Measurements from ENCODE around the gene OR6F1.

OR6F1 gene

GRCh38 chr1:247680171-247680570, 36.3 kb downstream of the OR6F1 start:
- Histone ChIP-seq H2BK12ac (ENCODE audit: low read length) (no peak overlapping the region), H2BK120ac (ENCODE audit: low read depth, low read length) (no peak overlapping the region), H3K18ac (ENCODE audit: low read length) (no peak overlapping the region), H3K4me1 (ENCODE audit: control insufficient read depth in 2 of 2, insufficient read depth in 1 of 2, low read depth in 1 of 2, low read length in 2 of 2) (no peaks in the 10 kb centered on the region), H3K4ac (ENCODE audit: low read length) (no peak overlapping the region), H3K23ac (ENCODE audit: low read depth, low read length, poor library complexity) (no peak overlapping the region), H3K14ac (ENCODE audit: low read length) (no peak overlapping the region), H3K9ac (ENCODE audit: low read depth, low read length, poor library complexity) (no peak overlapping the region), H2AFZ (ENCODE audit: low read length) (no peak overlapping the region), H2BK15ac (ENCODE audit: low read length) (no peak overlapping the region), H3K9me3 (replicated peaks in 1 of 2; ENCODE audit: control insufficient read depth in 2 of 2, insufficient read depth in 1 of 2, low read depth in 1 of 2, low read length in 2 of 2) (no peaks in the 10 kb centered on the region), H3K27me3 (ENCODE audit: control insufficient read depth in 3 of 3, insufficient read depth in 3 of 3, low read depth in 1 of 3, low read length in 3 of 3) (no peaks in the 10 kb centered on the region), H3K27ac (replicated peaks; ENCODE audit: low read length) (no peak overlapping the region), H2AK5ac (ENCODE audit: low read depth, low read length) (no peak overlapping the region), H3K79me1 (ENCODE audit: low read depth, low read length) (no peaks in the 10 kb centered on the region), H4K91ac (ENCODE audit: low read depth, low read length, poor library complexity) (no peak overlapping the region), H3K4me3 (ENCODE audit: low read length in 2 of 2) (no peak overlapping the region), H4K8ac (ENCODE audit: low read depth, low read length) (no peak overlapping the region), H2BK5ac (ENCODE audit: low read length) (no peak overlapping the region), H3K36me3 (replicated peaks in 1 of 2; ENCODE audit: control insufficient read depth in 2 of 2, insufficient read depth in 2 of 2, low read length in 2 of 2) (no peaks in the 10 kb centered on the region), H3K4me2 (ENCODE audit: insufficient read depth, low read length, poor library complexity, severe bottlenecking) (no peak overlapping the region)
- no CpG with 5 or more reads among the region's 4 CpGs for WGBS, 2 donors (ENCODE audit: extremely low coverage in 2 of 2, insufficient read length in 2 of 2, insufficient replicate concordance in 1 of 2)
- DNase-seq (ENCODE audit: low spot score): no peak

- H2BK5ac ChIP-seq (ENCODE audit: low read length): no peak within 1 kb of the TSS
- no peak within 1 kb of the TSS for H3K4me3 ChIP-seq (ENCODE audit: low read length in 2 of 2)
- H3K23ac ChIP-seq (ENCODE audit: low read depth, low read length, poor library complexity): no peak within 1 kb of the TSS
- no peaks in the 10 kb centered on the region for H3K27me3 ChIP-seq (ENCODE audit: control insufficient read depth in 3 of 3, insufficient read depth in 3 of 3, low read depth in 1 of 3, low read length in 3 of 3)
- no peak within 1 kb of the TSS for H3K4me2 ChIP-seq (ENCODE audit: insufficient read depth, low read length, poor library complexity, severe bottlenecking)
- H2AFZ ChIP-seq (ENCODE audit: low read length): no peak within 1 kb of the TSS
- no peak within 1 kb of the TSS for H3K9ac ChIP-seq (ENCODE audit: low read depth, low read length, poor library complexity)
- DNase-seq (ENCODE audit: low spot score): no peak
- no peaks in the 10 kb centered on the region for H3K79me1 ChIP-seq (ENCODE audit: low read depth, low read length)
- H4K91ac ChIP-seq (ENCODE audit: low read depth, low read length, poor library complexity): no peak within 1 kb of the TSS
- H2BK15ac ChIP-seq (ENCODE audit: low read length): no peak within 1 kb of the TSS
- H2BK12ac ChIP-seq (ENCODE audit: low read length): no peak within 1 kb of the TSS
- H3K36me3 ChIP-seq (replicated peaks in 1 of 2; ENCODE audit: control insufficient read depth in 2 of 2, insufficient read depth in 2 of 2, low read length in 2 of 2): no peaks in the 10 kb centered on the region
- no peaks in the 10 kb centered on the region for H3K9me3 ChIP-seq (replicated peaks in 1 of 2; ENCODE audit: control insufficient read depth in 2 of 2, insufficient read depth in 1 of 2, low read depth in 1 of 2, low read length in 2 of 2)
- no peak within 1 kb of the TSS for H4K8ac ChIP-seq (ENCODE audit: low read depth, low read length)
- no peaks in the 10 kb centered on the region for H3K4me1 ChIP-seq (ENCODE audit: control insufficient read depth in 2 of 2, insufficient read depth in 1 of 2, low read depth in 1 of 2, low read length in 2 of 2)
- H3K27ac ChIP-seq (replicated peaks; ENCODE audit: low read length): no peak within 1 kb of the TSS
- H2AK5ac ChIP-seq (ENCODE audit: low read depth, low read length): no peak within 1 kb of the TSS
- no peak within 1 kb of the TSS for H3K4ac ChIP-seq (ENCODE audit: low read length)
- no CpG with 5 or more reads among the region's 1 CpG for WGBS, 2 donors (ENCODE audit: extremely low coverage in 2 of 2, insufficient read length in 2 of 2, insufficient replicate concordance in 1 of 2)
- H3K14ac ChIP-seq (ENCODE audit: low read length): no peak within 1 kb of the TSS
- no peak within 1 kb of the TSS for H2BK120ac ChIP-seq (ENCODE audit: low read depth, low read length)
- H3K18ac ChIP-seq (ENCODE audit: low read length): no peak within 1 kb of the TSS
Observed at GRCh38 chr1:247679639-247680038, 36.8 kb downstream of the OR6F1 start, which contains the start of gene OR13G1. Gene OR13G1, minus strand, starts transcription at chr1:247679739. Its CDS starts 6,698 bp downstream, at chr1:247673041.

GRCh38 chr1:247669225-247669624, 47.2 kb downstream of the OR6F1 start:
- H3K4me3 ChIP-seq (ENCODE audit: low read length in 2 of 2): no peak overlapping the region
- no CpG with 5 or more reads among the region's 1 CpG for WGBS, 2 donors (ENCODE audit: extremely low coverage in 2 of 2, insufficient read length in 2 of 2, insufficient replicate concordance in 1 of 2)
- no peaks in the 10 kb centered on the region for H3K79me1 ChIP-seq (ENCODE audit: low read depth, low read length)
- no peak overlapping the region for H3K4me2 ChIP-seq (ENCODE audit: insufficient read depth, low read length, poor library complexity, severe bottlenecking)
- H2BK15ac ChIP-seq (ENCODE audit: low read length): no peak overlapping the region
- H2BK120ac ChIP-seq (ENCODE audit: low read depth, low read length): no peak overlapping the region
- no peak overlapping the region for H2AK5ac ChIP-seq (ENCODE audit: low read depth, low read length)
- H2AFZ ChIP-seq (ENCODE audit: low read length): no peak overlapping the region
- H3K27me3 ChIP-seq (ENCODE audit: control insufficient read depth in 3 of 3, insufficient read depth in 3 of 3, low read depth in 1 of 3, low read length in 3 of 3): no peaks in the 10 kb centered on the region
- H3K14ac ChIP-seq (ENCODE audit: low read length): no peak overlapping the region
- no peak for DNase-seq (ENCODE audit: low spot score)
- H3K18ac ChIP-seq (ENCODE audit: low read length): no peak overlapping the region
- H3K9me3 ChIP-seq (replicated peaks in 1 of 2; ENCODE audit: control insufficient read depth in 2 of 2, insufficient read depth in 1 of 2, low read depth in 1 of 2, low read length in 2 of 2): no peaks in the 10 kb centered on the region
- H2BK5ac ChIP-seq (ENCODE audit: low read length): no peak overlapping the region
- H3K27ac ChIP-seq (replicated peaks; ENCODE audit: low read length): no peak overlapping the region
- H3K23ac ChIP-seq (ENCODE audit: low read depth, low read length, poor library complexity): no peak overlapping the region
- H4K8ac ChIP-seq (ENCODE audit: low read depth, low read length): no peak overlapping the region
- no peak overlapping the region for H3K9ac ChIP-seq (ENCODE audit: low read depth, low read length, poor library complexity)
- H3K4me1 ChIP-seq (ENCODE audit: control insufficient read depth in 2 of 2, insufficient read depth in 1 of 2, low read depth in 1 of 2, low read length in 2 of 2): no peaks in the 10 kb centered on the region
- no peak overlapping the region for H4K91ac ChIP-seq (ENCODE audit: low read depth, low read length, poor library complexity)
- H3K4ac ChIP-seq (ENCODE audit: low read length): no peak overlapping the region
- H2BK12ac ChIP-seq (ENCODE audit: low read length): no peak overlapping the region
- no peaks in the 10 kb centered on the region for H3K36me3 ChIP-seq (replicated peaks in 1 of 2; ENCODE audit: control insufficient read depth in 2 of 2, insufficient read depth in 2 of 2, low read length in 2 of 2)

All from neuronal stem cell (in vitro differentiated cells).